ENCODE measurements around the gene CHMP6.
A peak's percentile ranks its signal among the peaks of the same experiment; 100 is the strongest.

The CHMP6 gene

GRCh38 chr17:80991645-80992076 is at the start of gene CHMP6:
Gene CHMP6, plus strand, starts transcription at chr17:80991841. Its CDS starts 78 bp downstream, at chr17:80991919.
- DNase-seq (ENCODE audit: low read depth in 2 of 2), result peak; percentile 47 to 48

- DNase-seq (ENCODE audit: low read depth in 2 of 2), result peak; percentile 53 to 62
Measured at GRCh38 chr17:80942423-80943345, 49.0 kb upstream of the CHMP6 start.

- DNase-seq (ENCODE audit: low read depth in 2 of 2), result no peak
Measured at GRCh38 chr17:80943346-80944145, 48.1 kb upstream of the CHMP6 start.

- no peak for DNase-seq (ENCODE audit: low read depth in 2 of 2)
Measured at GRCh38 chr17:80944326-80944725, 47.3 kb upstream of the CHMP6 start.

- no peak for DNase-seq (ENCODE audit: low read depth in 2 of 2)
Measured at GRCh38 chr17:80945736-80946135, 45.9 kb upstream of the CHMP6 start.

- DNase-seq (ENCODE audit: low read depth in 2 of 2), result no peak
Measured at GRCh38 chr17:80946449-80946848, 45.2 kb upstream of the CHMP6 start.

- DNase-seq (ENCODE audit: low read depth in 2 of 2), result no peak
Measured at GRCh38 chr17:80947200-80947940, 44.3 kb upstream of the CHMP6 start.

- DNase-seq (ENCODE audit: low read depth in 2 of 2), result no peak
Measured at GRCh38 chr17:80948019-80948975, 43.3 kb upstream of the CHMP6 start.

- no peak for DNase-seq (ENCODE audit: low read depth in 2 of 2)
Measured at GRCh38 chr17:80948976-80949450, 42.6 kb upstream of the CHMP6 start.

- no peak for DNase-seq (ENCODE audit: low read depth in 2 of 2)
Measured at GRCh38 chr17:80949451-80950421, 41.9 kb upstream of the CHMP6 start.

- no peak for DNase-seq (ENCODE audit: low read depth in 2 of 2)
Measured at GRCh38 chr17:80950466-80951120, 41.0 kb upstream of the CHMP6 start.

- DNase-seq (ENCODE audit: low read depth in 2 of 2), result no peak
Measured at GRCh38 chr17:80951121-80952090, 40.2 kb upstream of the CHMP6 start.

GRCh38 chr17:80952291-80952690 is 39.4 kb upstream of the CHMP6 start:
- DNase-seq (ENCODE audit: low read depth in 2 of 2), result no peak

GRCh38 chr17:80953471-80954315 is 37.9 kb upstream of the CHMP6 start:
- DNase-seq (ENCODE audit: low read depth in 2 of 2), result no peak

- no peak for DNase-seq (ENCODE audit: low read depth in 2 of 2)
Measured at GRCh38 chr17:80955078-80955477, 36.6 kb upstream of the CHMP6 start.

- no peak for DNase-seq (ENCODE audit: low read depth in 2 of 2)
Measured at GRCh38 chr17:80955671-80956280, 35.9 kb upstream of the CHMP6 start.

All from fibroblast of skin of left biceps (primary cell).